A673 (cell line): ENCODE measurements around the gene HBP1. TPM values are rescaled to one million over a fixed set of nuclear protein-coding genes. Genes with fewer than 3 reads are reported as not detected.
"Not testable (repeated sequence)": the region's sequence is repeated elsewhere in the genome, so short reads cannot be mapped to it uniquely, and the experiment has no call there.

Source experiments
- BruUV-seq: library from RNA; stranded (reverse); fragments of 400-500 nt; replicated peaks from 2 replicates; lab custom pipeline; 2021; lab: Mats Ljungman, UMichigan
- CTCF ChIA-PET: fragments of 300-600 bp; sonication (Branson Sonifier 250); formaldehyde crosslinking; loops from one replicate; lab custom pipeline; 2022; ENCODE audit warnings: antibody characterized with exemption; lab: Charles Lee
- POLR2A ChIA-PET: fragments of 300-600 bp; sonication (Branson Sonifier 250); formaldehyde crosslinking; loops from one replicate; lab custom pipeline; 2022; ENCODE audit warnings: antibody characterized with exemption; ENCODE audit not compliant: low non-redundant PET; lab: Charles Lee
- DNase-seq: peaks from one replicate; pipeline ENCODE4 v3.0.0-alpha.2; 2015; ENCODE audit warnings: low spot score
- H3K27ac ChIP-seq: fragments of 200-600 bp; sonication (generic); 2 replicates; pipeline ENCODE4 v1.5.1; 2016; ENCODE audit warnings: mixed run types, low read depth, mild to moderate bottlenecking, mixed read lengths, antibody characterized with exemption, low read length; ENCODE audit not compliant: poor library complexity, severe bottlenecking
- H3K27me3 ChIP-seq: fragments of 200-600 bp; sonication (generic); replicated peaks from 2 replicates; pipeline ENCODE4 v1.6.1; 2017; ENCODE audit warnings: mixed run types, low read depth, mild to moderate bottlenecking, mixed read lengths, antibody characterized with exemption, low read length; ENCODE audit not compliant: insufficient read depth, poor library complexity
- H3K36me3 ChIP-seq: fragments of 200-600 bp; sonication (generic); 2 replicates; pipeline ENCODE4 v1.6.1; 2016; ENCODE audit warnings: mixed run types, mild to moderate bottlenecking, mixed read lengths, antibody characterized with exemption, low read length; ENCODE audit not compliant: insufficient read depth, poor library complexity, severe bottlenecking
- H3K4me1 ChIP-seq: fragments of 200-600 bp; sonication (generic); 2 replicates; pipeline ENCODE4 v1.6.1; 2017; ENCODE audit warnings: mixed run types, mild to moderate bottlenecking, mixed read lengths, antibody characterized with exemption, low read length; ENCODE audit not compliant: insufficient read depth, poor library complexity, severe bottlenecking
- H3K4me3 ChIP-seq: fragments of 200-600 bp; sonication (generic); 2 replicates; pipeline ENCODE4 v1.5.1; 2016; ENCODE audit warnings: low read depth, mixed run types, mild to moderate bottlenecking, mixed read lengths, low read length; ENCODE audit not compliant: poor library complexity, severe bottlenecking
- H3K9me3 ChIP-seq: fragments of 200-600 bp; sonication (generic); 2 replicates; pipeline ENCODE4 v1.6.1; 2016; ENCODE audit warnings: mixed run types, low read depth, mild to moderate bottlenecking, mixed read lengths, antibody characterized with exemption, low read length; ENCODE audit not compliant: poor library complexity, severe bottlenecking
- CTCF ChIP-seq: fragments of 300-800, 200-600 bp; sonication (generic); conservative IDR thresholded peaks from 2 replicates; pipeline ENCODE4 v1.5.1; 2017; ENCODE audit warnings: low read depth, mild to moderate bottlenecking, antibody characterized with exemption, low read length, moderate library complexity, mixed read lengths
- EZH2 ChIP-seq: fragments of 200-600 bp; sonication (generic); IDR thresholded peaks from 2 replicates; pipeline ENCODE4 v1.6.1; 2017; ENCODE audit warnings: borderline replicate concordance, low read depth, mild to moderate bottlenecking, mixed read lengths, antibody characterized with exemption, low read length; ENCODE audit not compliant: poor library complexity, severe bottlenecking
- intact Hi-C: fragments of 100-400 bp; cut with micrococcal nuclease; formaldehyde crosslinking; loops from one replicate; pipeline ENCODE4 v1.10.0; 2022; ENCODE audit not compliant: unreplicated experiment
- total RNA-seq: library from RNA; stranded (reverse); gene quantifications from 2 replicates; pipeline ENCODE4 v1.2.3, GENCODE V29; 2021

The HBP1 gene
- total RNA-seq, 1 experiment from 2014 or later, result 11.7 TPM

GRCh38 chr7:107242267-107242666 lies 73.5 kb downstream of the HBP1 start:
- intact Hi-C loops, result no loop called here
- DNase-seq, result no peak
- CTCF ChIA-PET, result no interaction called here
- TF ChIP-seq CTCF (no peak), EZH2 (no peak)
- Histone ChIP-seq H3K27me3 (no peaks in the 10 kb centered on the region), H3K4me3 (no peak overlapping the region), H3K9me3 (no peaks in the 10 kb centered on the region), H3K4me1 (no peaks in the 10 kb centered on the region), H3K36me3 (no peaks in the 10 kb centered on the region), H3K27ac (no peak overlapping the region)
- POLR2A ChIA-PET, result no interaction called here
- no TSS peak for BruUV-seq

GRCh38 chr7:107244613-107245012 lies 75.8 kb downstream of the HBP1 start:
- no TSS peak for BruUV-seq
- no peaks in the 10 kb centered on the region for H3K36me3 ChIP-seq
- no peaks in the 10 kb centered on the region for H3K4me1 ChIP-seq
- TF ChIP-seq CTCF (no peak), EZH2 (no peak)
- no peaks in the 10 kb centered on the region for H3K9me3 ChIP-seq
- CTCF ChIA-PET, result no interaction called here
- intact Hi-C loops, result no loop called here
- no peak overlapping the region for H3K4me3 ChIP-seq
- no peaks in the 10 kb centered on the region for H3K27me3 ChIP-seq
- POLR2A ChIA-PET, result no interaction called here
- DNase-seq, result no peak
- no peak overlapping the region for H3K27ac ChIP-seq

GRCh38 chr7:107246836-107247235 lies 78.0 kb downstream of the HBP1 start:
- H3K4me3 ChIP-seq, H3K27me3 ChIP-seq, intact Hi-C loops, DNase-seq, CTCF ChIA-PET, H3K4me1 ChIP-seq, H3K9me3 ChIP-seq, H3K27ac ChIP-seq, BruUV-seq, H3K36me3 ChIP-seq, POLR2A ChIA-PET: not testable (repeated sequence)

GRCh38 chr7:107248551-107249316 lies 79.9 kb downstream of the HBP1 start:
- H3K4me3 ChIP-seq, result no peak overlapping the region
- POLR2A ChIA-PET, result no interaction called here
- no peaks in the 10 kb centered on the region for H3K36me3 ChIP-seq
- no peaks in the 10 kb centered on the region for H3K9me3 ChIP-seq
- H3K4me1 ChIP-seq, result no peaks in the 10 kb centered on the region
- CTCF ChIA-PET, result no interaction called here
- DNase-seq, result no peak
- TF ChIP-seq EZH2, result no peak
- no peak for TF ChIP-seq CTCF
- no peaks in the 10 kb centered on the region for H3K27me3 ChIP-seq
- BruUV-seq, result no TSS peak
- no peak overlapping the region for H3K27ac ChIP-seq
- intact Hi-C loops, result no loop called here
